ENCODE results near the gene PARD3.
"Not testable (repeated sequence)": the region's sequence is repeated elsewhere in the genome, so short reads cannot be mapped to it uniquely, and the experiment has no call there.

Gene PARD3
- long read RNA-seq, donor 1: 0 reads
- long read RNA-seq, donor 2: 0 reads
- long read RNA-seq, donor 3: 0 reads
- long read RNA-seq, donor 4: 0 reads
- long read RNA-seq, donor 5: 0 reads
- long read RNA-seq, donor 6, partial matches to known transcripts: 10 of 10 reads
- long read RNA-seq, donor 6, other reads (novel, unspliced or antisense): 0 of 10 reads
- long read RNA-seq, donor 7, partial matches to known transcripts: 22 of 22 reads
- long read RNA-seq, donor 7, other reads (novel, unspliced or antisense): 0 of 22 reads
- long read RNA-seq, donor 8: 0 reads

DNA sequence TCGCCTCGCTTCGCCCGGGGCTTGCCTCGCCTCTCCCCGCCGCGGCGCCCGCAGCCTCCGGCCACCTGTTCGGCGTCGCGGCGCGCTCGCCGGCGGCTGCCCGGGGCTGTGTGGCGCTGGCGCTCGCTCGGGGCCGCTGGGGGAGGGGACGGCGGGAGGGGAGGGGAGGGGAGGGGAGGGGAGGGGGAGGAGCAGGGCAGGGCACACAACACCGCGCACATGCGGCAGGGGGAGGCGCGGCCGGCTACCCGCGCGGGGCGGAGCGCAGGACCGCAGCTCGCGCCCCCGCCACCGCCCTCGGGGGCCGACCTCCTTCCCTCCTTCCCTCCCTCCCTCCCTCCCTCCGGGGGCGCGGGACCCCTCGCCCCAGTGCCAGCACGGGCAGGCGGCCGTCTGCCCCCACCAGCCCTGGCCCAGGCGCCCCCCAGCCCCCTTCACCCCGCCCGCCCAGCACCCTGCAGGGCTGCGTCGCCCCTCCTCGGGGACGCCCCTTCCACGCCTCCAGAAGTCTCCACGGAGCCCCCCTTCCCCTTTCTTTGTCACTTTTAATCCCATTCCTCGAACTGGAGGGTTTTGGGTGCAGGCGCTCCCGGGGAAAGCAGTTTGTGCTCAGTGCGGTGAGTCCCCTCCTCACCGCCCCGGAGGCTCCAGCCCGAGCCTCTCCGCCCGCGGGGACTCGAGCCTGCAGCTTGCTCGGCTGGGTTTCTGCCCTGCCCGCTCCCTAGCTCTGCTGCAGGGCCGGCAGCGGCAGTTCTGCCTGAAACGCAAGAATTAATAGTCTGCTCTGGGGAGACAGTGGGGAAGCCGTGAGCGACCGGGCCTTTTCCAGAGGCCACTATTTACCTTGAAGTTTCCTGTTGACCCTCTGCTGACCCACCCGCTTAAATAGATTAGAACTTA, at the start of gene PARD3:
TSS of gene PARD3 (minus strand) at position 112 of the 900 bp plus-strand sequence. CDS start 301 bp downstream, outside the sequence.
- peak; percentile 88 for DNase-seq

- no peak for DNase-seq
These were observed 49.3 kb upstream of the PARD3 start for GRCh38 chr10:34864149-34865067.

DNA sequence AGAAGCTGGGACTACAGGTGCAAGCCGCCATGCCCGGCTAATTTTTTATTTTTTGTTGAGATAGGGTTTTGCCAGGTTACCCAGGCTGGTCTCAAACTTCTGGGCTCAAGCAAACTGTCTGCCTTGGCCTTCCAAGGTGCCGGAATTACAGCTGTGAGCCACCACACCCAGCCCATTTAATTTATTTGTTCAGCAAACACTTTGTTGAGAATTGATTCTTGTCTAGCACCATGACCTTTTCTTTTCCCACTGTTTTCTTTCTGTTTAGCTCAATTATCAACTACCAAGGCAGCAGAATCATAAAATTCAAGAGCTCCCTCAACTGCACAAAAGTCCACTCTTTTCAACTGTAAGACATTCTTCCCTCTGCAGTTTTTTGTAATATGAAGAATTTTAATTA, 47.8 kb upstream of the PARD3 start:
- DNase-seq: no peak

GRCh38 chr10:34861293-34862021, 46.4 kb upstream of the PARD3 start:
- no peak for DNase-seq

- no peak for DNase-seq
These were observed 44.1 kb upstream of the PARD3 start for GRCh38 chr10:34859170-34859569.

DNA sequence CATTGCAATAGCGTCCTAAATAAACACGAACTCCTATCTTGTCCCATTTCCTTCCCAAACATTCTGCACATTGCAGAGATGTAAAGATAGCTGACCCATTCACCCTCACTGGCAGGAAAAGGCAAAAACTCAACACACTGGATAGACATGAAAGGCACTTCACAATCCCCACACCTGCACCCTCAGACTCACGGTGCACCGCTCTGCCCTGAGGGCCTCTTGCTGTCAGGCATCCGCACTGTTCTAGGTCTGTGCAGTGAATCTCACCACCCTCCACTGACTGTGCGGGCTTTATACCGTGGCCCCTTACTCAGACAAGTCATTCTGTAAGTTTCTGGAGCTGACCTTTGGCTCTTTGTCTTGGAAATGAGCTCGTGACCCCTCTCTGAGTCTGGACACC, 42.9 kb upstream of the PARD3 start:
- DNase-seq: no peak

DNA sequence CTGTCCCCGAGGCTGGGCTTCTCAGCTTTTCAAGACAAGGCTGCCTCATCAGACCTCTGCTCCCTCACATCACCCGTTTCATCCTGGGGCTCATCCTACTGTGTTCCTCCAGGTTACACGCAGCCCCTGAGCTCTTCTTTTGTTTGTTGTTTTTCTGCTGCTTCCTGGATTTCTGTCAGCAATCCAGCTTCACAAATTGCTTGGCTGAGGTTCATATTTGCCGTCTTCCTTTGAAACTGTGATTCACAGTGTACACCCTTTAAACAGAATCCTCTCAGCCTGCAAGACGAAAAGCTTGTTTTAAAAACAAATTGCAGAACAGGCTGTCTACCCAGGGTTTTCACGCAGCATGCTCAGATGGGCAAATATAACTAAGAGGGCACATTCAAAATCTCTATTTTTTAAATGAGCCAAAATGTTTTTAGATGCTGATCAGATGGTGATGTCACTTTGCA, 39.1 kb upstream of the PARD3 start:
- peak; percentile 22 for DNase-seq

DNA sequence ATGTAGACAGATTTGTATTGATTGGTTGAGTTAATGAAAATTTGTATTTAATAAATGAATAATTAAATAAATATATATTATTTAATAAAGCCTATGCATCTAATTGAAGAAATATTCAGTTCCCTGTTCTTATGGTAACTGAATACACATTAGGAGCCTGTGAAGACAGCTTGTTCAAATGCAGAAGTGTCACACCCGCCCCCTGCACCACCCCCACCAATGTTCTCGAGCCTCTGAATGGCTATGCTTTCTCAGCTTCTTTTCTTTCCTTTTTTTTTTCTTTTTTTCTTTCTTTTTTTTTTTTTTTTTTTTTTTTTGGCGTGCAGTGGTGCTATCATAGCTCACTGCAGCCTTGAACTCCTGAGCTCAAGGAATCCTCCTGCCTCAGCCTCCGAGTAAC, 38.3 kb upstream of the PARD3 start:
- no peak for DNase-seq

GRCh38 chr10:34850558-34850957, 35.5 kb upstream of the PARD3 start:
- no peak for DNase-seq

DNA sequence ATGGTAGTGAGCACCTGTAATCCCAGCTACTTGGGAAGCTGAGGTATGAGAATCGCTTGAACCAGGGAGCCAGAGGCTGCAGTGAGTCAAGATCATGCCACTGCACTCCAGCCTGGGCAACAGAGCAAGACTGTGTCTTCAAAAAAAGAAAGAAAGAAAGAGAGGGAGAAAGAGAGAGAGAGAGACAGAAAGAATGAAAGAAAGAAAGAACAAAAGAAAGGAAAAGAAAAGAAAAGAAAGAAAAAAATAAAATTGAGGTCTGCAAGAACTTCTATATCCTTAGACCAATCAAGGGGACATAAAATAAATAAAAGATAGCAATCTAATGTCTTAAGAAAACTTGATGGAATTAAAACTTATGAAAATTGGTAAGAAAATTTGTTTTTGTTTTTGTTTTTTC, 34.9 kb upstream of the PARD3 start:
- no peak for DNase-seq

GRCh38 chr10:34845070-34845469, 30.0 kb upstream of the PARD3 start:
- no peak for DNase-seq

DNA sequence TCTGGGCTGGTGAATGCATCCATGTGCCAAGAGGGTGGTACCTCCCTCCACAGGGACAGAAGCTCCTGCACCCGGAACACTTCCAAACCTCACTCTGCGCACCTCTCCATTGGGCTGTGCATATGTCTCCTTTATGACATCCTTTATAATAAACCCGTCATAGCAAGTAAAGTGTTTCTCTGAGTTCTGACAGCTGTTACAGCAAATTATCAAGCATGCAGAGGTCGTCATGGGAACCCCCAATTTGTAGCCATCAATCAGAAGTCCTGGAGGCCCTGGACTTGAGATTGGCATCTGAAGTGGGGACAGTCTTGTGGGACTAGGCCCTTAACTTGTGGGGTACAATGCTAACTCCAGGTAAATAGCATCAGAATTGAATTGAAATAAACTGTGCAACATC, 29.4 kb upstream of the PARD3 start:
- DNase-seq: no peak

- DNase-seq: not testable (repeated sequence)
These were observed 28.4 kb upstream of the PARD3 start for GRCh38 chr10:34843470-34843869.

GRCh38 chr10:34838366-34838900, 23.3 kb upstream of the PARD3 start:
- DNase-seq: no peak

DNA sequence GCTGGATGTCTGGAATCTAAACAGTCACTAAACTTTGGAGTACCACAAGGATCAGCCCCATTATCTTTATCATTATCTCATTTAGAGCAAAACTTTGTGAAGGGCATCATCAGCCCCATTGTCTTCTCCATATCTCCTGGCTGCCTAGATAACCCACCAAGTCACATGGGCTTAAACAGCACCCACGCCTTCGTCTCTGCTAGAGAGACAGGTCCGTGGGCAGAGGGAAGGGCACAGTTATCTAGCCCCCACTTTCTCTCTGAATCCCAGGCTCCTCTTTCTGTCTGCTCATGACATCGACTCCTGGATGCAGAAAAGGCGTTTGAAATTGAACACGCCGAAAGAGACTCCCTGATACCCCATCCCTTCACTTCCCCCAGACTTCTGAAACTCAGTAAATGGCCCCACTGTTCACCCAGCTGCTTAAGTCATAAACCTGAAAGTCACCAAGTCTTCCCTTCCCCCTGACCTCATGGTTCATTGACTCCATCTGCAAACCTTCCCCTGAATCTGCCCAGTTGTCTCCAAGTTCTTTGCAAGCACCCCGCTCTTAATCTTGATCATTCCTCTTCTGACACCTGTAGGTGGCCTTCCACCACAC, 20.9 kb upstream of the PARD3 start:
- DNase-seq: peak; percentile 31

- no peak for DNase-seq
These were observed 19.2 kb upstream of the PARD3 start for GRCh38 chr10:34834274-34834673.

GRCh38 chr10:34830217-34830822, 15.2 kb upstream of the PARD3 start:
- no peak for DNase-seq

DNA sequence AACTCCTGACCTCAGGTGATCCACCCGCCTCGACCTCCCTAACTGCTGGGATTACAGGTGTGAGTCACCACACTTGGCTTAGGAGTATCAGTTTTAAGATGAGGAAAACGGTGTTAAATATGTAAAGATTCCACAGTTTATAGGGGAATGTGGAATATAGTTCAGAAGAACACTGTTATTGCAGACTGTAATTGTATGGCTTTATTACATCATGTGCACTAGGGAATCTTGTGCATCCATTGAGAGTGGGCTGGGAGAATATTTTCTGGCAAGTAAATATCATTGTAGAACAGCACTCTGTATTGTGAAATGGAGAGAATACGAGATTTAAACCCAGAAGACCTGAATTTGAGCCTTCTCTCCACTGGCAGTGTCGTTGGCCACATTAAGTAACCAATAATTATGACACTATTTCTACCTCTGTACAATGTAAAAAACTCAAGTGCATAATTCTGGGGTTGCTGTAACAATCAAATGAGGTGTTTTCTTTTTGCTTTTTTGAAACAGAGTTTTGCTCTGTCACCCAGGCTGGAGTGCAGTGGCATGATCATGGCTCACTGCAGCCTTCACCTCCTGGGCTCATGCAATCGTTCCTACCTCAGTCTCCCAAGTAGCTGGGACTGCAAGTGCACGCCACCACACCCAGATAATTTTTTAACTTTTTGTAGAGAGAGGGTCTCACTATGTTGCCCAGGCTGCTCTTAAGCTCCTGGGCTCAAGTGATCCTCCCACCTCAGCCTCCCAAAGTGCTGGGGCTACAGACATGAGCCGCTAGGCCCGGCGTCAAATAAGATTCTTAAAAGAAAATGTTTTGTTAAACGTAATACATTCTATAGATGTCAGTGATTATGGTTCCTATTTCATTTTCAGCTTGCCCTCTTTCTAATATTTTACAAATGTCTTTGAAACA, 12.0 kb upstream of the PARD3 start:
- no peak for DNase-seq

- no peak for DNase-seq
These were observed 11.1 kb upstream of the PARD3 start for GRCh38 chr10:34826221-34826620.

Data from right kidney (tissue), 9 donors.